Measurements from ENCODE around the gene RNF113B. TPM values are rescaled to one million over a fixed set of nuclear protein-coding genes. Genes with fewer than 3 reads are reported as not detected.

The RNF113B gene
- polyA plus RNA-seq, 1 donor (not counting 4 experiments of a cell fraction or from before 2014, with no cell fraction given): not detected

- FAIRE-seq (no peak), DNase-seq (ENCODE audit: low read depth, low spot score) (no peak)
- H3K79me2 ChIP-seq (ENCODE audit: control insufficient read depth, insufficient read depth, low read length): no peaks in the 10 kb centered on the region
- H3K9me3 ChIP-seq (ENCODE audit: control insufficient read depth, low read depth, low read length): no peaks in the 10 kb centered on the region
- no peak overlapping the region for H2AFZ ChIP-seq (ENCODE audit: control insufficient read depth, low read length)
- H3K9ac ChIP-seq (ENCODE audit: control insufficient read depth, extremely low read depth, insufficient read depth, low read length): no peak overlapping the region
- no peaks in the 10 kb centered on the region for H3K27me3 ChIP-seq (ENCODE audit: control insufficient read depth, extremely low read depth, insufficient read depth, low read length)
- no peaks in the 10 kb centered on the region for H3K36me3 ChIP-seq (ENCODE audit: control insufficient read depth in 2 of 2, extremely low read depth in 1 of 2, insufficient read depth in 2 of 2, low read length in 2 of 2)
- peaks cover 2% of the 10 kb centered on the region for H3K4me1 ChIP-seq (ENCODE audit: control insufficient read depth, extremely low read depth, insufficient read depth, low read length)
- no peak overlapping the region for H3K4me3 ChIP-seq (ENCODE audit: control insufficient read depth in 2 of 3, extremely low read depth in 1 of 3, insufficient read depth in 2 of 3, low read depth in 1 of 3, low read length in 3 of 3)
- dilution Hi-C loops (cut with MboI; ENCODE audit: extremely low pct_ligation_motif_present, low sequenced_read_pairs): no loop called here
- no peak overlapping the region for H3K4me2 ChIP-seq (ENCODE audit: control insufficient read depth, extremely low read depth, insufficient read depth, low read depth, low read length)
- no peak overlapping the region for H3K27ac ChIP-seq (ENCODE audit: control insufficient read depth, insufficient read depth, low read length)
- TF ChIP-seq EZH2 (IDR thresholded peaks at IDR 0.05; ENCODE audit: low read length): no peak
- TF ChIP-seq CTCF (optimal IDR thresholded peaks at IDR 0.05 in 1 of 3, IDR thresholded peaks at IDR 0.05 in 1 of 3, conservative IDR thresholded peaks at IDR 0.05 in 1 of 3; ENCODE audit: extremely low read depth in 1 of 3, insufficient read depth in 2 of 3, low read length in 3 of 3): no peak
- no peaks in the 10 kb centered on the region for H4K20me1 ChIP-seq (ENCODE audit: control insufficient read depth, extremely low read depth, insufficient read depth, low read length)
- H3K9me1 ChIP-seq (ENCODE audit: control insufficient read depth, extremely low read depth, insufficient read depth, low read length): no peaks in the 10 kb centered on the region
Observed at GRCh38 chr13:98220271-98220791, 43.3 kb upstream of the RNF113B start.

GRCh38 chr13:98219685-98220084 lies 42.6 kb upstream of the RNF113B start:
- H3K27ac ChIP-seq (ENCODE audit: control insufficient read depth, insufficient read depth, low read length): no peak overlapping the region
- H3K27me3 ChIP-seq (ENCODE audit: control insufficient read depth, extremely low read depth, insufficient read depth, low read length): no peaks in the 10 kb centered on the region
- H3K9ac ChIP-seq (ENCODE audit: control insufficient read depth, extremely low read depth, insufficient read depth, low read length): no peak overlapping the region
- no peaks in the 10 kb centered on the region for H4K20me1 ChIP-seq (ENCODE audit: control insufficient read depth, extremely low read depth, insufficient read depth, low read length)
- FAIRE-seq: no peak
- no peak overlapping the region for H3K4me3 ChIP-seq (ENCODE audit: control insufficient read depth in 2 of 3, extremely low read depth in 1 of 3, insufficient read depth in 2 of 3, low read depth in 1 of 3, low read length in 3 of 3)
- no peak overlapping the region for H2AFZ ChIP-seq (ENCODE audit: control insufficient read depth, low read length)
- H3K4me1 ChIP-seq (ENCODE audit: control insufficient read depth, extremely low read depth, insufficient read depth, low read length): peaks cover 8% of the 10 kb centered on the region
- dilution Hi-C loops (cut with MboI; ENCODE audit: extremely low pct_ligation_motif_present, low sequenced_read_pairs): no loop called here
- no peak overlapping the region for H3K4me2 ChIP-seq (ENCODE audit: control insufficient read depth, extremely low read depth, insufficient read depth, low read depth, low read length)
- H3K9me3 ChIP-seq (ENCODE audit: control insufficient read depth, low read depth, low read length): no peaks in the 10 kb centered on the region
- no peak for DNase-seq (ENCODE audit: low read depth, low spot score)
- no peak for TF ChIP-seq EZH2 (IDR thresholded peaks at IDR 0.05; ENCODE audit: low read length)
- TF ChIP-seq CTCF (optimal IDR thresholded peaks at IDR 0.05 in 1 of 3, IDR thresholded peaks at IDR 0.05 in 1 of 3, conservative IDR thresholded peaks at IDR 0.05 in 1 of 3; ENCODE audit: extremely low read depth in 1 of 3, insufficient read depth in 2 of 3, low read length in 3 of 3): no peak
- no peaks in the 10 kb centered on the region for H3K9me1 ChIP-seq (ENCODE audit: control insufficient read depth, extremely low read depth, insufficient read depth, low read length)
- H3K36me3 ChIP-seq (ENCODE audit: control insufficient read depth in 2 of 2, extremely low read depth in 1 of 2, insufficient read depth in 2 of 2, low read length in 2 of 2): no peaks in the 10 kb centered on the region
- H3K79me2 ChIP-seq (ENCODE audit: control insufficient read depth, insufficient read depth, low read length): no peaks in the 10 kb centered on the region

Data from keratinocyte (primary cell).